Upper lobe of left lung (tissue), 4 donors: ENCODE data around the gene C11orf91.

Experiments used
- CTCF ChIP-seq, 6 experiments: fragments of 450-650 bp in 4 of 6; fragments of 200-600 bp in 2 of 6; sonication (generic) in 2 of 6; IDR thresholded peaks; one replicate each; pipeline ENCODE4 v1.5.1; 2016 to 2019; ENCODE audit warnings: antibody characterized with exemption in 6 of 6
- POLR2A ChIP-seq, 4 donors: fragments of 450-650 bp; IDR thresholded peaks; one replicate each; pipeline ENCODE4 v1.5.1; 2016 to 2017; ENCODE audit warnings: antibody characterized with exemption in 4 of 4, mild to moderate bottlenecking in 2 of 4

GRCh38 chr11:33723238-33723881, 22.7 kb upstream of the C11orf91 start:
- peak in 2 of 4 donors; percentile 30 to 33 for TF ChIP-seq POLR2A (IDR thresholded peaks at IDR 0.05)
- no peak for TF ChIP-seq CTCF (IDR thresholded peaks at IDR 0.05)
